HepG2 (cell line): ENCODE results near the gene ATP9A. TPM values are rescaled to one million over a fixed set of nuclear protein-coding genes. Genes with fewer than 3 reads are reported as not detected.

Experiments used
- ATF3 ChIP-seq: sonication (generic); formaldehyde crosslinking; IDR thresholded peaks from 2 replicates; pipeline ENCODE4 v1.4.0; 2020; ENCODE audit warnings: missing genetic modification reagents
- CTCF ChIP-seq: sonication (generic); formaldehyde crosslinking; IDR thresholded peaks from 2 replicates; pipeline ENCODE4 v1.5.0; 2020; ENCODE audit warnings: mild to moderate bottlenecking, missing genetic modification reagents, moderate library complexity
- DZIP1 ChIP-seq: sonication (generic); formaldehyde crosslinking; IDR thresholded peaks from 2 replicates; pipeline ENCODE4 v1.5.0; 2020; ENCODE audit warnings: mild to moderate bottlenecking, missing genetic modification reagents
- EED ChIP-seq: sonication (generic); formaldehyde crosslinking; IDR thresholded peaks from 2 replicates; pipeline ENCODE4 v1.5.0; 2020; ENCODE audit warnings: mild to moderate bottlenecking, missing genetic modification reagents
- JUND ChIP-seq: sonication (generic); formaldehyde crosslinking; IDR thresholded peaks from 2 replicates; pipeline ENCODE4 v1.8.0; 2022; ENCODE audit warnings: mild to moderate bottlenecking, missing genetic modification reagents
- POGK ChIP-seq: sonication (generic); formaldehyde crosslinking; conservative IDR thresholded peaks from 2 replicates; pipeline ENCODE4 v1.8.0; 2022; ENCODE audit warnings: mild to moderate bottlenecking, moderate library complexity, missing genetic modification reagents
- RBFOX2 ChIP-seq: fragments of 200-400 bp; formaldehyde crosslinking; IDR thresholded peaks from 2 replicates; pipeline ENCODE4 v1.6.1; 2017; ENCODE audit warnings: low read depth, mild to moderate bottlenecking, low read length
- SP2 ChIP-seq: sonication (generic); formaldehyde crosslinking; IDR thresholded peaks from 2 replicates; pipeline ENCODE4 v1.5.1; 2020; ENCODE audit warnings: mild to moderate bottlenecking, missing genetic modification reagents
- SP4 ChIP-seq: sonication (generic); formaldehyde crosslinking; IDR thresholded peaks from 2 replicates; pipeline ENCODE4 v1.8.1; 2023; ENCODE audit warnings: mild to moderate bottlenecking, missing genetic modification reagents
- ZBTB1 ChIP-seq: sonication (generic); formaldehyde crosslinking; IDR thresholded peaks from 2 replicates; pipeline ENCODE4 v1.4.0; 2020; ENCODE audit warnings: missing genetic modification reagents, borderline replicate concordance
- ZNF556 ChIP-seq: sonication (generic); formaldehyde crosslinking; IDR thresholded peaks from 2 replicates; pipeline ENCODE4 v1.4.0; 2020; ENCODE audit warnings: mild to moderate bottlenecking, missing genetic modification reagents, borderline replicate concordance
- ZNF713 ChIP-seq: sonication (generic); formaldehyde crosslinking; IDR thresholded peaks from 2 replicates; pipeline ENCODE4 v1.4.0; 2020; ENCODE audit warnings: mild to moderate bottlenecking, missing genetic modification reagents
- polyA plus RNA-seq, 8 experiments: library from polyadenylated mRNA; depleted of rRNA in 3 of 8; stranded (reverse) in 7 of 8; unstranded in 1 of 8; fragments of >200 nt; fragmentation: Illumina TruSeq in 4 of 8; extraction: Trizol in 4 of 8; gene quantifications; 2 replicates each; pipeline versions ENCODE4 v1.2.1 to v1.2.3, GENCODE V29; 2011 to 2016; ENCODE audit warnings: low read depth in 4 of 8, missing spikeins in 1 of 8, mixed read lengths in 1 of 8; ENCODE audit not compliant: insufficient read depth in 1 of 8
- total RNA-seq, 5 experiments: library from RNA; depleted of rRNA; stranded (reverse); fragments of >200 nt; fragmentation: Illumina TruSeq; extraction: Trizol; gene quantifications; 2 replicates each; pipeline ENCODE4 v1.2.3, GENCODE V29; 2016; ENCODE audit warnings: low read depth in 1 of 5
- TF ChIP-seq, protein P1 (sequence below): sonication (generic); formaldehyde crosslinking; IDR thresholded peaks from 2 replicates; pipeline ENCODE4 v1.5.0; 2020; ENCODE audit warnings: mild to moderate bottlenecking, missing genetic modification reagents, borderline replicate concordance
- TF ChIP-seq, protein P2 (sequence below): sonication (generic); formaldehyde crosslinking; IDR thresholded peaks from 2 replicates; pipeline ENCODE4 v1.4.0; 2020; ENCODE audit warnings: mild to moderate bottlenecking, missing genetic modification reagents

The ATP9A gene
- total and polyA plus RNA-seq, 2 of the 13 experiments (the other 11 are each of a cell fraction or from before 2014, with no cell fraction given), result 11.8 to 18.5 TPM

GRCh38 chr20:51562332-51563173 is 205.6 kb downstream of the ATP9A start (continued):
- TF ChIP-seq, protein P1, sequence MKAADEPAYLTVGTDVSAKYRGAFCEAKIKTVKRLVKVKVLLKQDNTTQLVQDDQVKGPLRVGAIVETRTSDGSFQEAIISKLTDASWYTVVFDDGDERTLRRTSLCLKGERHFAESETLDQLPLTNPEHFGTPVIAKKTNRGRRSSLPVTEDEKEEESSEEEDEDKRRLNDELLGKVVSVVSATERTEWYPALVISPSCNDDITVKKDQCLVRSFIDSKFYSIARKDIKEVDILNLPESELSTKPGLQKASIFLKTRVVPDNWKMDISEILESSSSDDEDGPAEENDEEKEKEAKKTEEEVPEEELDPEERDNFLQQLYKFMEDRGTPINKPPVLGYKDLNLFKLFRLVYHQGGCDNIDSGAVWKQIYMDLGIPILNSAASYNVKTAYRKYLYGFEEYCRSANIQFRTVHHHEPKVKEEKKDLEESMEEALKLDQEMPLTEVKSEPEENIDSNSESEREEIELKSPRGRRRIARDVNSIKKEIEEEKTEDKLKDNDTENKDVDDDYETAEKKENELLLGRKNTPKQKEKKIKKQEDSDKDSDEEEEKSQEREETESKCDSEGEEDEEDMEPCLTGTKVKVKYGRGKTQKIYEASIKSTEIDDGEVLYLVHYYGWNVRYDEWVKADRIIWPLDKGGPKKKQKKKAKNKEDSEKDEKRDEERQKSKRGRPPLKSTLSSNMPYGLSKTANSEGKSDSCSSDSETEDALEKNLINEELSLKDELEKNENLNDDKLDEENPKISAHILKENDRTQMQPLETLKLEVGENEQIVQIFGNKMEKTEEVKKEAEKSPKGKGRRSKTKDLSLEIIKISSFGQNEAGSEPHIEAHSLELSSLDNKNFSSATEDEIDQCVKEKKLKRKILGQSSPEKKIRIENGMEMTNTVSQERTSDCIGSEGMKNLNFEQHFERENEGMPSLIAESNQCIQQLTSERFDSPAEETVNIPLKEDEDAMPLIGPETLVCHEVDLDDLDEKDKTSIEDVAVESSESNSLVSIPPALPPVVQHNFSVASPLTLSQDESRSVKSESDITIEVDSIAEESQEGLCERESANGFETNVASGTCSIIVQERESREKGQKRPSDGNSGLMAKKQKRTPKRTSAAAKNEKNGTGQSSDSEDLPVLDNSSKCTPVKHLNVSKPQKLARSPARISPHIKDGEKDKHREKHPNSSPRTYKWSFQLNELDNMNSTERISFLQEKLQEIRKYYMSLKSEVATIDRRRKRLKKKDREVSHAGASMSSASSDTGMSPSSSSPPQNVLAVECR (CRISPR knock-in tag), result peak; percentile 39
- 0 out of 2 replicates have a peak, but pooled peaks have one; percentile 25 for TF ChIP-seq SP4 (CRISPR knock-in tag)
- peak; percentile 58; the same call in 1 of the 2 replicates for TF ChIP-seq EED
- no peak for TF ChIP-seq DZIP1
- no peak for TF ChIP-seq SP2 (CRISPR knock-in tag)
- TF ChIP-seq, protein P2, sequence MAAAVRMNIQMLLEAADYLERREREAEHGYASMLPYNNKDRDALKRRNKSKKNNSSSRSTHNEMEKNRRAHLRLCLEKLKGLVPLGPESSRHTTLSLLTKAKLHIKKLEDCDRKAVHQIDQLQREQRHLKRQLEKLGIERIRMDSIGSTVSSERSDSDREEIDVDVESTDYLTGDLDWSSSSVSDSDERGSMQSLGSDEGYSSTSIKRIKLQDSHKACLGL (CRISPR knock-in tag), result 0 out of 2 replicates have a peak, but pooled peaks have one; percentile 16
- 0 out of 2 replicates have a peak, but pooled peaks have one; percentile 42 for TF ChIP-seq POGK (CRISPR knock-in tag)
- 0 out of 2 replicates have a peak, but pooled peaks have one; percentile 27 for TF ChIP-seq RBFOX2
- peak; percentile 47; the same call in 1 of the 2 replicates for TF ChIP-seq ZNF556 (CRISPR knock-in tag)
- TF ChIP-seq JUND (CRISPR knock-in tag), result no peak
- TF ChIP-seq ATF3 (CRISPR knock-in tag), result no peak
- peak; percentile 69 for TF ChIP-seq CTCF (CRISPR knock-in tag)
- no peak for TF ChIP-seq ZBTB1
- no peak for TF ChIP-seq ZNF713 (CRISPR knock-in tag)
